ENCODE data around the gene TREM2.
A peak's percentile ranks its signal among the peaks of the same experiment; 100 is the strongest.

TREM2 gene

GRCh38 chr6:41182069-41183034 is 19.4 kb upstream of the TREM2 start:
- DNase-seq: peak; percentile 92

- DNase-seq: no peak
Observed at GRCh38 chr6:41181566-41181965, 18.6 kb upstream of the TREM2 start.

GRCh38 chr6:41179163-41179562 is 16.2 kb upstream of the TREM2 start:
- no peak for DNase-seq

GRCh38 chr6:41177695-41178094 is 14.8 kb upstream of the TREM2 start:
- DNase-seq: no peak

GRCh38 chr6:41177287-41177686 is 14.4 kb upstream of the TREM2 start:
- no peak for DNase-seq

- DNase-seq: no peak
Observed at GRCh38 chr6:41176189-41176588, 13.3 kb upstream of the TREM2 start.

- no peak for DNase-seq
Observed at GRCh38 chr6:41175084-41175483, 12.2 kb upstream of the TREM2 start.

GRCh38 chr6:41174610-41175009 is 11.7 kb upstream of the TREM2 start:
- no peak for DNase-seq

- DNase-seq: no peak
Observed at GRCh38 chr6:41171908-41172307, 9.0 kb upstream of the TREM2 start.

- no peak for DNase-seq
Observed at GRCh38 chr6:41170547-41171160, 7.7 kb upstream of the TREM2 start.

- no peak for DNase-seq
Observed at GRCh38 chr6:41167173-41167963, 4.5 kb upstream of the TREM2 start.

GRCh38 chr6:41164551-41165120 is 1.7 kb upstream of the TREM2 start:
- no peak for DNase-seq

GRCh38 chr6:41163419-41163717 is 452 bp upstream of the TREM2 start:
- no peak for DNase-seq

- DNase-seq: no peak
Observed at GRCh38 chr6:41161851-41162552, 914 bp downstream of the TREM2 start.

- no peak for DNase-seq
Observed at GRCh38 chr6:41161380-41161779, 1.5 kb downstream of the TREM2 start.

- DNase-seq: no peak
Observed at GRCh38 chr6:41160933-41161332, 2.0 kb downstream of the TREM2 start.

GRCh38 chr6:41159415-41160082 is 3.4 kb downstream of the TREM2 start:
- DNase-seq: peak; percentile 86

- no peak for DNase-seq
Observed at GRCh38 chr6:41157323-41157722, 5.6 kb downstream of the TREM2 start.

- no peak for DNase-seq
Observed at GRCh38 chr6:41156771-41157170, 6.1 kb downstream of the TREM2 start.

- DNase-seq: no peak
Observed at GRCh38 chr6:41156001-41156400, 6.9 kb downstream of the TREM2 start.

- no peak for DNase-seq
Observed at GRCh38 chr6:41155132-41155805, 7.6 kb downstream of the TREM2 start.
